Measurements from ENCODE around the gene CDH13. TPM values are rescaled to one million over a fixed set of nuclear protein-coding genes. Genes with fewer than 3 reads are reported as not detected.

The CDH13 gene
- total and polyA plus RNA-seq, 2 of the 8 experiments (the other 6 are each of a cell fraction or from before 2014, with no cell fraction given) = 2.3 to 2.4 TPM

GRCh38 chr16:83508295-83508694 lies 881.5 kb downstream of the CDH13 start:
- Histone ChIP-seq H2BK15ac (ENCODE audit: low read length) (no peak overlapping the region), H3K27me3 (replicated peaks in 1 of 4; ENCODE audit: control insufficient read depth in 3 of 4, extremely low read depth in 1 of 4, insufficient read depth in 3 of 4, low read length in 3 of 4) (no peaks in the 10 kb centered on the region), H2BK20ac (ENCODE audit: low read length) (no peak overlapping the region), H3K18ac (ENCODE audit: extremely low read depth, low read length) (no peak overlapping the region), H4K8ac (ENCODE audit: extremely low read depth, insufficient read depth, low read length) (no peak overlapping the region), H3K23me2 (ENCODE audit: low read depth, low read length) (no peaks in the 10 kb centered on the region), H4K5ac (ENCODE audit: insufficient read length, low read depth, low read length) (no peak overlapping the region), H3K9me3 (ENCODE audit: insufficient read depth in 2 of 2, low read depth in 1 of 2, low read length in 1 of 2) (no peaks in the 10 kb centered on the region; a peak in 1 of 4 replicates), H2BK5ac (ENCODE audit: low read depth, low read length) (no peak overlapping the region), H3K56ac (replicated peaks; ENCODE audit: insufficient read length, low read depth, low read length) (no peak overlapping the region), H3K23ac (ENCODE audit: insufficient read length) (no peak overlapping the region), H3K4me2 (ENCODE audit: insufficient read depth in 1 of 2, low read depth in 2 of 2, low read length in 2 of 2) (no peak overlapping the region), H2AFZ (ENCODE audit: low read length) (no peak overlapping the region), H2BK120ac (replicated peaks; ENCODE audit: low read depth, low read length) (no peak overlapping the region), H3K4me1 (replicated peaks in 1 of 4; ENCODE audit: control insufficient read depth in 3 of 4, insufficient read depth in 4 of 4, low read length in 3 of 4) (no peaks in the 10 kb centered on the region), H3K9ac (replicated peaks in 1 of 4; ENCODE audit: extremely low read depth in 1 of 4, low read depth in 3 of 4, low read length in 3 of 4) (no peak overlapping the region), H3K4ac (replicated peaks; ENCODE audit: insufficient read length, low read depth, low read length) (no peak overlapping the region), H4K91ac (replicated peaks; ENCODE audit: insufficient read length, low read length) (no peak overlapping the region), H3K4me3 (ENCODE audit: extremely low read depth in 1 of 4, insufficient read depth in 2 of 4, low read depth in 3 of 4, low read length in 4 of 4) (no peak overlapping the region), H3K14ac (ENCODE audit: insufficient read length) (no peak overlapping the region), H3K27ac (ENCODE audit: low read depth, low read length) (no peak overlapping the region), H4K20me1 (replicated peaks in 1 of 2; ENCODE audit: control insufficient read depth in 1 of 2, insufficient read depth in 2 of 2, low read length in 2 of 2) (no peaks in the 10 kb centered on the region), H3K79me1 (ENCODE audit: low read depth, low read length) (no peaks in the 10 kb centered on the region), H3K79me2 (ENCODE audit: control insufficient read depth in 1 of 2, insufficient read depth in 2 of 2, low read length in 2 of 2) (no peaks in the 10 kb centered on the region), H2BK12ac (ENCODE audit: low read depth, low read length) (no peak overlapping the region), H2AK5ac (ENCODE audit: low read depth, low read length) (no peak overlapping the region), H3K36me3 (ENCODE audit: control insufficient read depth in 2 of 4, insufficient read depth in 4 of 4, low read length in 3 of 4) (no peaks in the 10 kb centered on the region)
- FAIRE-seq = no peak
- POLR2A ChIA-PET (ENCODE audit: partially characterized antibody) = no interaction called here
- no peak for DNase-seq (ENCODE audit: low read depth in 1 of 2, low spot score in 2 of 2)
- CTCF ChIA-PET (ENCODE audit: partially characterized antibody) = no interaction called here
- 99% methylated on average over 6 of the region's 6 CpGs; no CpG with 5 or more reads in 1 of the 2 experiments for WGBS, 2 experiments (ENCODE audit: extremely low coverage in 1 of 2, insufficient coverage in 1 of 2, insufficient read length in 1 of 2, insufficient replicate concordance in 2 of 2, low coverage in 1 of 2, low lambda C conversion rate in 2 of 2, missing lambda C conversion rate in 1 of 2)
- TF ChIP-seq RBBP5 (IDR thresholded peaks at IDR 0.05; ENCODE audit: borderline replicate concordance, low read depth, low read length) (no peak), POLR2A (IDR thresholded peaks at IDR 0.05; ENCODE audit: control extremely low read depth in 1 of 2, low read depth in 2 of 2, low read length in 2 of 2) (no peak), SIRT6 (IDR thresholded peaks at IDR 0.05; ENCODE audit: low read length) (no peak), TCF12 (IDR thresholded peaks at IDR 0.05; ENCODE audit: low read depth, low read length) (no peak)
